HG03378 (cell line): ENCODE results near the gene MYOC.
A peak's percentile ranks its signal among the peaks of the same experiment; 100 is the strongest.
"Not testable (repeated sequence)": the region's sequence is repeated elsewhere in the genome, so short reads cannot be mapped to it uniquely, and the experiment has no call there.

Experiments
- ATAC-seq: cut with Tn5 transposase; IDR thresholded peaks from one replicate; pipeline ENCODE4 v1.9.1; 2021; ENCODE audit warnings: mild to moderate bottlenecking, moderate library complexity; ENCODE audit not compliant: unreplicated experiment

MYOC gene

DNA sequence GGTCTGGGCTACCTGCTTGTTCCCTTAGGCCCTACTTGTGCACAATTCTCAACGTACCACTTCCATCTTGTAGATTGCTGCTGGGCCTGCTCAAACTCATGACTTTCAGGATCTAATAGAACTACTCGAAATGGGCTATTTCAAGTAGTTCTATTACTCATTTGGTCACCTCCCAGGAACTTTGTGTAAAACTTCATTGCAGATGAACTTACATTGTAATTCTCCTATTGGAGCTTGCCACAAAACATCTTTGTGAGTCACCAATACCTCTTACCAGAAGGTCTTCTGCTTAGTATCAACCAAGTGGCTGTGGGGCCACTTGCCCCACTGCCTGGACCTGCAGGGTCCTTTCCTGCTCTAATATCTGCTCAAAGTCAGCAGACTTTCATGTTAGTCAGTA lies 41.2 kb downstream of the MYOC start:
- ATAC-seq = no peak

DNA sequence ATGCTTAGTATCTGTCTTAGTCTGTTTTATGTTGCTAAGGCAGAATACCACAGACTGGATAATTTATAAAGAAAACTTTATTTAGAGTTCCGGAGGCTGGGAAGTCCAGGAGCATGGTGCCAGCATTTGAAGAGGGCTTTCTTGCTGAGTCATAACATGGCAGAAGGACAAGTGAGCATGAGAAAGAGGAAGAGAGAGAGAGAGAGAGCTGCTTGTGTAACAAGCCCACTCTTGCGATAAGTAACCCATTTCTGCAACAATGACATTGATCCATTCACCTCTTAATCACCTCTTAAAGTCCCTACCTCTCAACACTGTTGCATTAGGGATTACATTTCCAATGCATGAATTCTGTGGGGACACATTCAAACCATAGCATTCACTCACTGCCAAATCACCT lies 42.1 kb downstream of the MYOC start:
- ATAC-seq = peak; percentile 49

DNA sequence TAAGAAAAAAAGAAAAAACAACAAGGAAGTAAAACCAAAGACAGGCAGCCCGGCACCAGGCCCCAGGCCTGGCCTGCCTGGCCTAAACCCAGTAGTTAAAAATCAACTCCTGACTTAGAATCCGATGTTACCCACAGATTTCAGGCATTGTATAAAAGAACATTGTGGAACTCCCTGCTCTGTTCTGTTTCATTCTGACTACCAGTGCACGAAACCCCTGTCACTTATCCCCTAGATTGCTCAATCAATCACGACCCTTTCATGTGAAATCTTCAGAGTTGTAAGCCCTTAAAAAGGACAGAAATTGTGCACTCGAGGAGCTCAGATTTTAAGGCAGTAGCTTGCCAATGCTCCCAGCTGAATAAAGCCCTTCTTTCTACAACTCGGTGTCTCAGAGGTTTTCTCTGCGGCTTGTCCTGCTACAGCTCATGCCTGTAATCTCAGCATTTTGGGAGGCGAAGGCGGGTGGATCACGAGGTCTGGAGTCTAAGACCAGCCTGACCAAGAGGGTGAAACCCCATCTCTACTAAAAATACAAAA lies 46.0 kb downstream of the MYOC start:
- peak; percentile 55 for ATAC-seq

DNA sequence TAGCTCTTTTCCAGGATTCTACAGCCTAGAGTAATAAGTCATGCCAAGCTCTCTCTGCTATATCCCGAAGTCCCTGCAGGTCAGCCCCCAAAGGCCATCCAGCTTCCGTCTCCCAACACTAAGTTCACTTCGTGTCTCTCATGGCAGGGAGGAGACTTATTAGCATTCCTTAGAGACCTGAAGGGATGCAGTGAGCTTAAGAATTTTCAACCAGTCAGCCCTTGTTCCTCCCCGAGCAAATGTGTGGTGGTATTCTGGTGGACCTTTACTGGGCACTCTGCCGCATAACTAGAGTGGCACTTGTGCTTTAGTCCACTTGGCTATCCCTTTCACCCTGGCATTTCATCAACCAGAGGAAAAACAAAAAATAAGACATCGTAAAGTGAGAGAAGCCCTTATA lies 49.4 kb downstream of the MYOC start:
- not testable (repeated sequence) for ATAC-seq

DNA sequence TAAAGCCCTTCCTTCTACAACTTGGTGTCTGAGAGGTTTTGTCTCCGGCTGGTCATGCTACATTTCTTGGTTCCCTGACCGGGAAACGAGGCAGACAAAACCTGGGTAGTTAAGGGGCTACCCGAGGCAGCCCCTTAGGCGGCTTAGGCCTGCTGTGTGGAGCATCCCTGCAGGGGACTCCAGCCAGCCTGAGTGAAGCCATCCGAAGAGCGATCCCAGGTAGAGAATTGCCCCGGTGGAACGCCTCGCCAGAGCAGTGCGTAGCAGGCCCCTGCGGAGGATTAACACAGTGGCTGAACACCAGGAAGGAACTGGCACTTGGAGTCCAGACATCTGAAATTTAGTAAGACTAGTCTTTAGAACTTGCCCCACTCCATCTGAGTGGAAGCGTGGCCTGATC lies 51.6 kb downstream of the MYOC start:
- ATAC-seq = no peak

DNA sequence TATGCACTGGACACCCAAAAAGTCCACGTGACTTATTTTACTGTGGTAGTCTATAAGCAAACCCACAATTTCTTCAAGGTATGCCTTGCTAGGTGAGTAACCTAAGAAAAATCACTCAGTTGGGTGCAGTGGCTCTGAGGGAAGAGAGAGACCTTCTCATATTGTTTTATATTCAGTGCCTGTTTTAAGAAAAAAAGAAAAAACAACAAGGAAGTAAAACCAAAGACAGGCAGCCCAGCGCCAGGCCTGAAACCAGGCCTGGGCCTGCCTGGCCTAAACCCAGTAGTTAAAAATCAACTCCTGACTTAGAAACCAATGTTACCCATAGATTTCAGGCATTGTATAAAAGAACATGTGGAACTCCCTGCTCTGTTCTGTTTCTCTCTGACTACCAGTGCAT lies 52.2 kb downstream of the MYOC start:
- not testable (repeated sequence) for ATAC-seq

DNA sequence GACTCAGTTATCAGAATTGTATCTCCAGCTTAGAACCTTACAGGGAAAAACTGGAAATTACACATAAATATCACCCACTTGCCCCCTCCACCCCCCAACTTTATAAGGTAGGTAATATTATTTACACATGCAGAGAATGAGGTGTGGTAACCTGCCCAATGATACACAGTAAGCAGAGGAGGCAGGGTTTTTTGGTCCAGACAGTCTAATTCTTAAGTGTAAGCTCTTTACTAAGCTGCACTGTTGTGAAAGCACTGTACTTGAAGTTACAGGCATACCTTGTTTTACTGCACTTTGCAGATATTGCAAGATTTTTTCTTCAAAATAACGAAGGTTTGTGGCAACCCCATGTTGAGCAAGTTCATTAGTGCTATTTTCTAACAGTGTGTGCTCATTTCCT lies 55.3 kb downstream of the MYOC start:
- no peak for ATAC-seq

DNA sequence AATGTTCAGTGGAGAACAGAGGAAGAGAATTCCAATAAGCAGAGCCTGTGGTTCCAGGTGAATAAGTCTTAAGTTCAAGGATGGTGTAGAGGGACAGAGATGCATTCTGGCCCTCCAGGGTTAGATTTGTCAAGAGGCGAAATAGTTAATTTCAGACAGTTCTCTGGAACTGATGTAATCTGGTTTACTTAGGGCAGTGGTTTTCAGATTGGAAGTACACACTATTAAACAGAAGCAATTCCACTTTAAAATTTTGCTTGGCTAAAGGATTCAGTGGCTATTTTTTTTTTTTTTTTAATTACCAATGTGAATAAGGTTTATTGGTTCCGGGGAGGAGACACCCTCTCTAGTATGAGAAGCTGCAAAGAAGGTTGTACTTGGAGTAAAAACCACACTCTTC lies 55.8 kb downstream of the MYOC start:
- ATAC-seq = no peak

DNA sequence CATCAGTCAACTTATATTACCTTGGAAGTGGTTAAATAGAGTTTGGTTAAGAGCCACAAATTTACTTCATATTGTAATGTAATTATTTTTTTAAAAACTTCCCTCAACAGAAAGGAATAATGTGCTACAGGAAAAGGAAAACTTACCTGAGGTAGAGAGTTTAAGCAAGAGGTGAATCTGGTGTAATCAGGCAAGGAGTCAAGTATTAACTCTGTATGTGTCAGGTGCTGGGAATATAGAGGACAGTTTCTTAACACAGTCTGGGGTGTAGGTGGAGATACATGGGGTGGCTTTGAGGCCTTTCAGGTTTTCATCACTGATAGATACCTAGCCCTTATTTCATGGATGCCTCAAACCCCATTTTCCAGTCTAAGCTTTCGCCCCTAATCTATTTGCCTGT lies 56.4 kb downstream of the MYOC start:
- no peak for ATAC-seq

DNA sequence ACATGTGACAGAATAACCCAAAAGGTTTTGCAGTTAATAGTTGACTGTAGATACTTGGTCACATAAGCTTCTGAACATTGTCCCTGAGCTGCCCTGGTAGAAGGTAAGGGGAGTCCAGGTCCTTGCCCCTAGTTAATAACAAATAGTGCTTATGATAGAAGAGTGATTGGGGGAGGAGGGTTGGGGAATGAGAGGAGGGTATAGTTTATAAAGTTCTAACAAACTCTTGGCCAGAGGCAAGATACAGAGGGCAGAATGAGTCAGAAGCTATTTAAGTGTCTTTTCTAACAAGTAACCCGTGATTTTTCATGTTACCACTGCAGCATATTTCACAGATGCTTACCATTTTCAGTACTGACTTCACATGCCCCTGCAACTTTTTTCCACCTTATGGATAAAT lies 57.2 kb downstream of the MYOC start:
- ATAC-seq = peak; percentile 62

DNA sequence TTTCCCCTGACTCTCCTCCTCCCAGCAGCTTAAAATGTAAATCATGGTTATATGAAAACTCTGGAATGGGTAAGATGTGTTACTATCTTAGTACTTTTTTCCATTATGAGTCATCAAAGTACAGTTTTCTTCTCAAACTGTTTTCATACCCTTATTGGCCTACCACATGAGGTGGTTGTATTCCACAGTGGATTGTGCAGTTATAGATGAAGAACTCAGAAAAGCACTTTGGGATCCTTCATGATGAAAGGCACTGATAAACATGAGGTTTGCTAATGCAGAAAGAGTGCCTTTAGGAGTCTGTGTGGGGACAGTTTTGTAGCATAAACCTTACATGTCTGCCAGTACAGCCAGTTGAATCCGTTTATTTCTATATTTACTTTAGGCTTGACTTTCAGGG lies 62.5 kb downstream of the MYOC start:
- ATAC-seq = no peak

DNA sequence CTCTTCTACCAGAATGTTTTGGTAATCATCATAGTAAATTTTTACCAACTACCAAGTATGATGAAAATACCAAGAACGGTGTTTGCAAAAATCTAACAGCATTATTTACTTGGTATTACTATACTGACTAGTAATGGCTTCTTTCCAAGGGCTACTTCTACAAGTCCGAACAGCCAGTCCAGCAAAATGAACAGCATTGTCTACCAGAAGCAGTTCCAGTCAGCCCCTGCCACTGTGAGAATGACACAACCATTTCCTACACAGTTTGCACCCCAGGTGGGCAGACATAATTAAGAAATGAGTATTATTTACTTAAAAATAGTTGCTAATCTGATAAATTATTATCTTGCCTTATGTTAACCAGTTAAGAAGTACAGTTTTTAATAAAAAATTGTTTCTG lies 64.3 kb downstream of the MYOC start:
- ATAC-seq = no peak

DNA sequence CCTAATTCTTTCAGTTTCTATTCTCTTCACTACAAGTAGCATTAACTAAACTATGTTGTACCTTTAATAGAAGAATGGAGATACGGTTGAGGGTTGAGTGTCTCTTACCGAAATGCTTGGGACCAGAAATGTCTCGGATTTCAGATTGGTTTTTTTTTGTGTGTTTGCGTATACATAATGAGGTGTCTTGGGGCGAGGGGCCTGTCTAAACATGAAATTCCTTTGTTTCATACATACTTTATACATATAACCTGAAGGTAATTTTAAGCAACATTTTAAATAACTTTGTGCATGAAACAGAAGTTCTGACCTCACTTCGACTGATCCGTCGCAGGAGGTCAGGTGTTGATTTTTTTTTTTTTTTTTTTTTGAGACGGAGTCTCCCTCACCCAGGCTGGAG lies 66.8 kb downstream of the MYOC start:
- ATAC-seq = no peak
